Adipose tissue (tissue), 3 donors: ENCODE measurements around the gene DISC1. TPM values are rescaled to one million over a fixed set of nuclear protein-coding genes. Genes with fewer than 3 reads are reported as not detected.

ENCODE experiments used
- H3K27ac ChIP-seq: one replicate; pipeline ENCODE4 v1.5.1; 2013; ENCODE audit warnings: low read depth, low read length
- WGBS, 3 donors: extraction: QIAGEN DNeasy Blood & Tissue Kit; methylation state at CpG; one replicate each; pipeline ENCODE4 v1.1.7; 2013; 5-methylcytosine and 5-hydroxymethylcytosine counted together
- polyA plus RNA-seq, 3 donors: library from polyadenylated mRNA; stranded (reverse); fragments of 200-250 nt; gene quantifications; one replicate each; pipeline ENCODE4 v1.2.3, GENCODE V29; 2013
- donor health status: healthy with polysubstance abuse.
- donor health status: Bipolar disorder and iron deficiency.
- donor health status: healthy.

Gene DISC1
- polyA plus RNA-seq, 3 donors, result 0.48 to 1.5 (median 1.4) TPM

DNA sequence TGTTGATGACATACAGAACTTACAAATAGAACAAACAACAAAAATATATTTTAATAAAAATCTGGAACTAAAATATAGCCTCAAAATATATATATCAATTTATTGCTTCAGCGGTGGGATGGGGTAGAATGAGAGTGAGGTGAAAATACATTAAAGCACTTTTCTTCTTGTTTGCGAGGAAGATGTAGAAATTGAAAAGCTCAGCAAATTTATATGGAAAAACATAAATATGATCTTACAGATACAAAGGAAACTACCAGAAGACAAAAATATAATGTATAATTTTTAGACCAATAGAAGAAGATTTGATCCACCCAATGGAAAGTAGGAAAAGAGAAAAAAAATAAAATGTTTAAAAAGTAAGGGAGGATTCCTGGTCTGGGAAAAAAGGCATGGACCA lies 372.2 kb downstream of the DISC1 start:
- 70 to 98% (median 98%) methylated on average over 2 of the region's 2 CpGs for WGBS, 3 donors

GRCh38 chr1:232005300-232005699 lies 378.7 kb downstream of the DISC1 start:
- H3K27ac ChIP-seq, result no peak overlapping the region
- 59 to 92% (median 69%) methylated on average over 1 of the region's 1 CpG for WGBS, 3 donors

More for the DNA sequence above, 372.2 kb downstream of the DISC1 start:
- H3K27ac ChIP-seq, result no peak overlapping the region

GRCh38 chr1:232009741-232010140 lies 383.2 kb downstream of the DISC1 start:
- no peak overlapping the region for H3K27ac ChIP-seq
- 67 to 85% (median 82%) methylated on average over 1 of the region's 1 CpG for WGBS, 3 donors

DNA sequence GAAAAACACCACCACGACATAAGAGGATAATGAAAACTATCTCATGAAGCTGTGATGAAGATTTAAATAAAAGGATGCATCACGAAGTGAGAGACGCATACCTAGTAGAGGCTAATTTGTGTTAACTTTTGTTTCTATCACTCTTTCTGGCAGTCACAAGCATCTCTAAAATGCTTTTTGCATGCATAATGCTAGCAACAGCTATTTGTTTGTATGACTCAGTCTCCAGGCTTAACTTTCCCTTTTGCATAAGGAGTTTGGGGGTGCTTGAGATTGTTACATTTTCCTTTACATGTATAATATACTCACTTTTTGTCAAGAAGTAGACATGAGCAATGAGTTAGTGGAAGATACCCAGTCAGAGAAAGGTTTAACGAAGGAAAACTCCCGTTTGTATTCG lies 385.4 kb downstream of the DISC1 start:
- 81 to 89% (median 86%) methylated on average over 6 of the region's 6 CpGs for WGBS, 3 donors
- H3K27ac ChIP-seq, result no peak overlapping the region

- WGBS, 3 donors, result 31 to 58% (median 38%) methylated on average over 10 of the region's 10 CpGs
- H3K27ac ChIP-seq, result no peak overlapping the region
These were observed 386.3 kb downstream of the DISC1 start for GRCh38 chr1:232012773-232013386.

DNA sequence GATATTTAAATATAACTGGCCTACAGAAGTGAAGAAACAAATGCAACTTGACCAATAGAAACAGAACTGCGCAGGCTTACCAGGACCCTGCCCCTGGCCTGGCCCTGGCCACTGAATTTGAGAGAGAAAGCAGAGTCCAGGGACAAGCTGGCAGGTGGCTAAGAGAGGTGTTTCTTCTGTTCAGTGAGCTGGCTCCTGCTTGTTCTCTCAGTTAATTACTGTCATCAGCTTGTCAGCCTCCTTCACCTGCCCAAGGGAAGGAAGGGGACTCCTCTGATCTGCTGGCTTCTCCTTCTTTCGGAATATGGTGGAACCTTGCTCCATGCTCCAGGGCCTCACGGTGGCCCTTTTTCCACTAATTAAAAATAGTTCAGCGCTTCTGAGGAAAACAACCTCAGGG lies 388.4 kb downstream of the DISC1 start:
- WGBS, 3 donors, result 82 to 100% (median 98%) methylated on average over 4 of the region's 4 CpGs
- H3K27ac ChIP-seq, result no peak overlapping the region

DNA sequence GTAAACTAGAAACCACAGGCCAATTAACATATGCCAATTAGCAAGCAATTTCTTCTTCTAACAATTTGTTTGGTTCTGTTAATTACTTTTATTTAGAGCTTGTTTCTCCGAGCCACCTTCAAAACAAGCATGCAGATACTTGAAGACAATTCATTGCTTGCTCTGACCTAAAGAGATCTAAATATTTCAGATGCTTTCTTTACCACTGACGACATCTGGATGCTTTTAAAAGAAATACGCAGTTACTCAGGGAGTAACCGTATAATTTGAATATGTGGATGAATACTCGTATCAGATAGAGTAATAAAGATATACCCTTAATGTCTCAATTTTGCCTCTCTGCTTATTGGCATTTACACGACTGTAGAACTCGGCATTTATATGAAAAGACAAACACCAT lies 390.0 kb downstream of the DISC1 start:
- 85 to 97% (median 90%) methylated on average over 7 of the region's 7 CpGs for WGBS, 3 donors
- H3K27ac ChIP-seq, result no peak overlapping the region

DNA sequence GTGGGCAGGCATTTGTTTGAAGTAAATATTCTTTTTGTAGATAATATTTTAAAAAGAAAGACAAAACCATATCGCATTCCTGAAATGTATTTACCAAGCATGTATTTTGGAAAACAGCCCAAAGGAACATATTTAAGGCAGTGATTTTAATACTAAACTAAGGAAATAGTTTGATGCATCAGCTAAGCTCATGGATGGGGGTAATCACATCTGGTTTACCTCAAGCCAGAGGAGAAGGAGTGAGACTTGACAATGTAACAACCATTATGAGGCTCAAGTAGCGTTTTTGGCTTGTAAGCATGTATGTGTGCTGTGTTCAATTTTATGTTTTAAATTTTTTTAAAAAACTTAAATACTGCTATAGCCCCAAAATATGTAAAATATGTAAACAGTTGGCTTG lies 390.5 kb downstream of the DISC1 start:
- 87 to 93% (median 93%) methylated on average over 2 of the region's 2 CpGs for WGBS, 3 donors
- no peak overlapping the region for H3K27ac ChIP-seq

DNA sequence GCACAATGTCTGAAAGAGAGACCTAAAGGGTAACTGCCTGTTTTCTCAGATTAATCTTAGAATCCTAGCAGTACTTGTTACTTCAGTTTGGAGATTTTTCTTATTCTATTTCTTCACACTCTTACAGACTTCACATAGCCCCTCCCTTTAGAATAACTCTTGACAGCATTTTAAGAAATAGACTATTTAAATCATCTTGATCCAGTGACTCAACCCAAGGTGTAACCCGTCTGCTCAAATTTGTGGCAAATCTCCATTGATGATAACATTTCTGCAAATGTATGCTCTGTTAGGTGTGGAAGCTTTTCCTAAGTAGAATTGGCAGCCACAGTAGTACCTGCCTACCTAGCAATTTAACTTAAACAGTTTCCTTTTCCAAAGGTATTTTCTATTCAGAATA lies 391.2 kb downstream of the DISC1 start:
- no peak overlapping the region for H3K27ac ChIP-seq
- 76 to 86% (median 79%) methylated on average over 1 of the region's 1 CpG for WGBS, 3 donors

GRCh38 chr1:232018231-232019025 lies 391.8 kb downstream of the DISC1 start:
- H3K27ac ChIP-seq, result no peak overlapping the region
- WGBS, 3 donors, result 89 to 90% (median 90%) methylated on average over 3 of the region's 3 CpGs

- no peak overlapping the region for H3K27ac ChIP-seq
- 80 to 96% (median 88%) methylated on average over 5 of the region's 5 CpGs for WGBS, 3 donors
These were observed 392.4 kb downstream of the DISC1 start for GRCh38 chr1:232019026-232019340.

DNA sequence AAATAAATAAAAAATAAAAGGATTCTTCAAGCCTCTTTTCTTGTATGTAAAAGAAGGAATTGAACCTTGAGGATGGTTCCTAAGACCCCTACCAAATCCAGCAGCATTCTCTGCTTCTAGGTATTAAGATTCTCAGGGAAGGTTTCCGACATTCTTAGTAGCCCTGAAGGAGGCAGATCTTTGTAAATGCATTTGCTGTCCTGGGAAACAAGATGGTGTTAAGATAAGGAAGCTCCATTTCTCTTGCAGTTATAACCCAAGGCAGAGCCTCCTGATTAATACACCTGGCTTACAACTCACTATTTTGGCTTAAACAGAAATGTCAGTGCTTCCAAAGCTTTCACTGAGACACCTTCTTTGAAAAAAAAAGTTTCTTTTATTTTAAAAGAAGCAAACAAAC lies 393.8 kb downstream of the DISC1 start:
- WGBS, 3 donors, result 92 to 100% (median 100%) methylated on average over 1 of the region's 1 CpG
- no peak overlapping the region for H3K27ac ChIP-seq

GRCh38 chr1:232029315-232029714 lies 402.7 kb downstream of the DISC1 start:
- 47 to 84% (median 78%) methylated on average over 4 of the region's 4 CpGs for WGBS, 3 donors
- H3K27ac ChIP-seq, result no peak overlapping the region

GRCh38 chr1:232031156-232031555 lies 404.6 kb downstream of the DISC1 start:
- H3K27ac ChIP-seq, result no peak overlapping the region

GRCh38 chr1:232033285-232033684 lies 406.7 kb downstream of the DISC1 start:
- 84 to 92% (median 87%) methylated on average over 4 of the region's 4 CpGs for WGBS, 3 donors

DNA sequence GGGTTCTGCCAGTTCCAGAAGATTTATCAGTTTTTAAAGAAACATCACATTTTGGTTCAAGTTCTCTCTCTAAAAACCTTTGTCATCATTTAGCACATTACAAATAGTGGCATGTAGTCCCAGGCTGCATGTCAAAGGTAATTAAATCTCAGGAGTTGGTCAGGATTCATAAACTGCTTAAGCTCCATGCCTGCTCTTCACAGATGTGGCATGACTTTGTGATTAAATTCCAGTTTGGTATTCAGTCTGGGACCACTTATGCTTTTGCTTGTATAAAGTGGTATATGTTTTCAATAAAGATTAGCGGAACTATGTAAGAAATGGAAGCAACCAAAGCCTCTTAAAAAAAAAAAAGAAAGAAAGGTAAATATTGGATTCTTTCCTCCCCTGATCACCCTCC lies 408.0 kb downstream of the DISC1 start:
- WGBS, 3 donors, result 100% methylated on average over 1 of the region's 1 CpG
- H3K27ac ChIP-seq, result no peak overlapping the region

More at GRCh38 chr1:232033285-232033684, 406.7 kb downstream of the DISC1 start:
- H3K27ac ChIP-seq, result no peak overlapping the region

DNA sequence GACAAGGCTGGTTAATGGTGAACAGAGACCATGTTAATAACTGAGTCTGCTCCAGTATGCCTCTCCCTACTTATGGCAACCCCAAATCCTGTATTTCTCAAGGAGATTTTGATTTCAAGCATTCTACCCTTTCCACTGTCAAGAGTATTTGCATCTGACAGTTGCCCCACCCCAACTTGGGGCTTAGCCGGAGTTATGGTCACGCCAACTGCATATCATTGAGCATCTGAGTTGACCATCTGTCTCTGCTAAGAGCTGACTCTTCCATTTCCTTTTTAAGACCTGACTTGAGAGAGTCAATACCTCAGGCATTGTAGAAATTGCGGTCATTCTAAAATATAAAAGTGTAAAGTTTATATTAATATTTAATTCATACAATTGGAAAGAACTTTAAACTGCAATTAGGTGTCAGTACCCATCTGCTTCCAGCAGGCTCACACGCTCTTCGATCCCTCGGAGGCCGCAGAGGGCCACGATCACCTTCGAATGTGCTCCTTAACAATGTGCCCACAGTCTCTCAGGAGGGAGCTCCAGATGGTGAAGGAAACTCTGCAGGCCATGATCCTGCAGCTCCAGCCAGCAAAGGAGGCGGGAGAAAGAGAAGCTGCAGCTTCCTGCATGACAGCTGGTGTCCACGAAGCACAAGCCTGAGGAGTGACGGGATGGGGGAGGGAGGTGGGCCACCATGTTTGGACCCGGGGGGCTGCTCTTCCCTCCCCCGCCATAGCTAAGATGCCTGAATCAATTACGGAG lies 409.8 kb downstream of the DISC1 start:
- no peak overlapping the region for H3K27ac ChIP-seq

GRCh38 chr1:232037774-232038388 lies 411.3 kb downstream of the DISC1 start:
- no peak overlapping the region for H3K27ac ChIP-seq
- WGBS, 3 donors, result 96 to 100% (median 98%) methylated on average over 1 of the region's 1 CpG

More for the DNA sequence above, 409.8 kb downstream of the DISC1 start:
- WGBS, 3 donors, result 83 to 94% (median 93%) methylated on average over 15 of the region's 15 CpGs
